ENCODE data around the gene AP4E1. TPM values are rescaled to one million over a fixed set of nuclear protein-coding genes. Genes with fewer than 3 reads are reported as not detected.
"Not testable (repeated sequence)": the region's sequence is repeated elsewhere in the genome, so short reads cannot be mapped to it uniquely, and the experiment has no call there.

AP4E1 gene
- total RNA-seq, 4 donors from 2014 or later, result 10.2 to 15.3 (median 12.6) TPM

DNA sequence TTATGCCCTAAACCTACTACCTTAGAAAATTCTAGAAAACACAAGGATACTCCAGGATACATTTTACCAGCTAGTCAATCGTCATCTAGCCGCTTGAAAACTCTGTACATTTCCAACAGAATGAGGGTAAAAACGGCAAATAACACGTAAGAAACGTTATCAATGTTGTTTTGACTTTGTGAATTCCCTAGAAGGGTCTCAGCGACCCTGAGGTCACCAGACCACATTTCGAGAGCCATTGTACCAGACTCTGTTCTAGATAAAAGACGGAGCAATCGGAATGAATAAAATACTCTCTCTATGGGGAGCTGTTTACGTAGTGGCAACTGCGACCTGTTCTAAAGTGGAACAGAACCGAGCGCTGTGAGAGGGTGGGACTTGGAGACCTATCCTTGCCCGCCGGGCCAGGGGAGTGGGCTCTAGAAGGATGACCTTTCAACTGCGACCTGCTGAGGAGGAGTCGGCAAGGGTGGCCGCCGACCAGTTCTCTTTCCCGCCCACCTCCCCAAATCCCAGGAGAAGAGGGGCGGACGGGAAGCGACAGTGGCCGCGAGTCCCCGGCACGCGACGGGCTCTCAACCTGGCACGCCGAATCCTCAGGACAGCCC lies 778 bp upstream of the AP4E1 start:
- Histone ChIP-seq H3K9me3 (no peaks in the 10 kb centered on the region), H3K36me3 (no peaks in the 10 kb centered on the region), H3K4me3 (peak overlapping the region; percentile 92 to 100 (median 94)), H3K27ac (peak overlapping the region; percentile 87 to 99 (median 97)), H3K27me3 (no peaks in the 10 kb centered on the region), H3K4me1 (peaks cover 0 to 39% (median 24%) of the 10 kb centered on the region in 4 donors)
- DNase-seq (ENCODE audit: low spot score in 2 of 2), result peak in 1 of 2 donors; percentile 49
- TF ChIP-seq, protein P1, sequence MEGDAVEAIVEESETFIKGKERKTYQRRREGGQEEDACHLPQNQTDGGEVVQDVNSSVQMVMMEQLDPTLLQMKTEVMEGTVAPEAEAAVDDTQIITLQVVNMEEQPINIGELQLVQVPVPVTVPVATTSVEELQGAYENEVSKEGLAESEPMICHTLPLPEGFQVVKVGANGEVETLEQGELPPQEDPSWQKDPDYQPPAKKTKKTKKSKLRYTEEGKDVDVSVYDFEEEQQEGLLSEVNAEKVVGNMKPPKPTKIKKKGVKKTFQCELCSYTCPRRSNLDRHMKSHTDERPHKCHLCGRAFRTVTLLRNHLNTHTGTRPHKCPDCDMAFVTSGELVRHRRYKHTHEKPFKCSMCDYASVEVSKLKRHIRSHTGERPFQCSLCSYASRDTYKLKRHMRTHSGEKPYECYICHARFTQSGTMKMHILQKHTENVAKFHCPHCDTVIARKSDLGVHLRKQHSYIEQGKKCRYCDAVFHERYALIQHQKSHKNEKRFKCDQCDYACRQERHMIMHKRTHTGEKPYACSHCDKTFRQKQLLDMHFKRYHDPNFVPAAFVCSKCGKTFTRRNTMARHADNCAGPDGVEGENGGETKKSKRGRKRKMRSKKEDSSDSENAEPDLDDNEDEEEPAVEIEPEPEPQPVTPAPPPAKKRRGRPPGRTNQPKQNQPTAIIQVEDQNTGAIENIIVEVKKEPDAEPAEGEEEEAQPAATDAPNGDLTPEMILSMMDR (IDR thresholded peaks at IDR 0.05), result no peak
- TF ChIP-seq EP300 (IDR thresholded peaks at IDR 0.05) (no peak), POLR2A (IDR thresholded peaks at IDR 0.05) (no peak)
- 2% methylated on average over 27 to 31 of the region's 31 CpGs for WGBS, 2 donors

- WGBS, 2 donors, result 0 to 3% methylated on average over 8 to 11 of the region's 11 CpGs
- H3K36me3 ChIP-seq, result peaks cover 0 to 10% (median 0%) of the 10 kb centered on the region in 3 donors
- H3K4me3 ChIP-seq, result peak overlapping the region; percentile 90 to 97 (median 92)
- peaks cover 0 to 39% (median 24%) of the 10 kb centered on the region in 4 donors for H3K4me1 ChIP-seq
- peak overlapping the region; percentile 87 to 99 (median 97) for H3K27ac ChIP-seq
- no peaks in the 10 kb centered on the region for H3K9me3 ChIP-seq
- TF ChIP-seq POLR2A (IDR thresholded peaks at IDR 0.05), result no peak
- TF ChIP-seq EP300 (IDR thresholded peaks at IDR 0.05), result no peak
- TF ChIP-seq, protein P1 (IDR thresholded peaks at IDR 0.05), result no peak
- H3K27me3 ChIP-seq, result no peaks in the 10 kb centered on the region
- no peak for DNase-seq (ENCODE audit: low spot score in 2 of 2)
These were observed 481 bp downstream of the AP4E1 start for GRCh38 chr15:50909010-50909317.

GRCh38 chr15:50910426-50910795 lies 1.9 kb downstream of the AP4E1 start:
- H3K36me3 ChIP-seq, result peaks cover 0 to 13% (median 0%) of the 10 kb centered on the region in 3 donors
- H3K27me3 ChIP-seq; H3K9me3 ChIP-seq; DNase-seq (ENCODE audit: low spot score in 2 of 2); H3K4me3 ChIP-seq: not testable (repeated sequence)
- WGBS, 2 donors, result 51% methylated on average over 3 of the region's 3 CpGs
- H3K27ac ChIP-seq, result peak overlapping the region in 2 of 4 donors; percentile 49 to 71
- H3K4me1 ChIP-seq, result peaks cover 0 to 39% (median 24%) of the 10 kb centered on the region in 4 donors
- TF ChIP-seq EP300 (IDR thresholded peaks at IDR 0.05), result peak in 1 of 2 donors; percentile 28

DNA sequence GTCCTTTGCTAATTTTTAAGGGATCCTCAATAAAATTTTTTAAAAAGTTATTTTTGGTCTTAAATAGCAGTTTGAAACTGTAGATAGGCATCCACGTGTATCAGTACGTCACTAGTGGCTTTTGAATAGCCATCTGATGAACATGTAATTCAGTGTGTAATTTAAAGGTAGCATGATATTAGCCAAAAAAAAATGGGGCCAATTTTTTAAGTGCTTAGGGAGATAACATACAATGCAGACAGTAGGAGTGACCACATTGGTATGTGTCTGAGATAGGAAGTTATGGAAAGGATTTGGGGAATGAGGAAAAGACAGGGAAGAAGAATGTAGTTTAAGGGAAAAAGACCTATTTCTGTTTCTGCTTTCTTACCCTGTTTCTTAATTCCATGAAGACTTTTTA lies 2.5 kb downstream of the AP4E1 start:
- no peak for TF ChIP-seq EP300 (IDR thresholded peaks at IDR 0.05)
- TF ChIP-seq, protein P1 (IDR thresholded peaks at IDR 0.05), result no peak
- TF ChIP-seq POLR2A (IDR thresholded peaks at IDR 0.05), result no peak
- Histone ChIP-seq H3K4me3 (no peak overlapping the region), H3K27me3 (no peaks in the 10 kb centered on the region), H3K36me3 (peaks cover 0 to 18% (median 0%) of the 10 kb centered on the region in 3 donors), H3K27ac (peak overlapping the region in 2 of 4 donors; percentile 49 to 71), H3K4me1 (peaks cover 0 to 39% (median 24%) of the 10 kb centered on the region in 4 donors), H3K9me3 (no peaks in the 10 kb centered on the region)
- WGBS, 2 donors, result 66 to 74% methylated on average over 2 of the region's 2 CpGs
- DNase-seq (ENCODE audit: low spot score in 2 of 2), result no peak

DNA sequence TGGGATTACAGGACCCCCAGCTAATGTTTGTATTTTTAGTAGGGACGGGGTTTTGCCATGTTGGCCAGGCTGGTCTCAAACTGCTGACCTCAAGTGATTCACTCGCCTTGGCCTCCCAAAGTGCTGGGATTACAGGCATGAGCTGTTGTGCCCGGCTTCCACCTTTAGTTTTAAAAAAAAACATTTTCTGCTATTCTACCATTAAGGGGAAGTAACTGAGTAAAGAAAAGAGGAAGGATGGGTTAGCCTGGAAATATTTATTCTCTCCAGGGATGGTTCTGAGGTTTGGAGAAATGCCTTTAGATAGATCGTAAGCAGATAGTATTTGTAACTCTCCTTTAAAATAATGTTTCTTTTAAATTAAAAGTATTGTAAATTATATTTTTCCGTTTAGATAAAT lies 3.1 kb downstream of the AP4E1 start:
- H3K27ac ChIP-seq, result peak overlapping the region in 2 of 4 donors; percentile 49 to 71
- 50% methylated on average over 5 of the region's 5 CpGs for WGBS, 2 donors
- DNase-seq (ENCODE audit: low spot score in 2 of 2), result no peak
- H3K9me3 ChIP-seq, result no peaks in the 10 kb centered on the region
- peaks cover 0 to 21% (median 0%) of the 10 kb centered on the region in 3 donors for H3K36me3 ChIP-seq
- H3K27me3 ChIP-seq, result no peaks in the 10 kb centered on the region
- H3K4me3 ChIP-seq, result no peak overlapping the region
- TF ChIP-seq EP300 (IDR thresholded peaks at IDR 0.05), result no peak
- TF ChIP-seq, protein P1 (IDR thresholded peaks at IDR 0.05), result no peak
- TF ChIP-seq POLR2A (IDR thresholded peaks at IDR 0.05), result no peak
- peaks cover 0 to 39% (median 24%) of the 10 kb centered on the region in 4 donors for H3K4me1 ChIP-seq

All from tibial nerve (tissue), 4 donors.